GM12878 (cell line): Measurements from ENCODE around the gene PDSS2. TPM values are rescaled to one million over a fixed set of nuclear protein-coding genes. Genes with fewer than 3 reads are reported as not detected.

ENCODE experiments used
- ATAC-seq: fragments of 200-7000 bp; cut with Tn5 transposase; 3 replicates; pipeline ENCODE4 v1.9.1; 2020; ENCODE audit warnings: mild to moderate bottlenecking, moderate library complexity
- BruUV-seq: library from RNA; stranded (reverse); fragments of 400-500 nt; replicated peaks from 2 replicates; lab custom pipeline; 2021; lab: Mats Ljungman, UMichigan
- CTCF ChIA-PET: fragments of 300-600 bp; sonication (Branson Sonifier 250); formaldehyde crosslinking; extraction: SDS; loops from one replicate; lab custom pipeline; 2021; ENCODE audit warnings: inconsistent platforms; lab: Yijun Ruan, JAX
- POLR2A ChIA-PET: fragments of 350-600 bp; formaldehyde crosslinking; extraction: SDS; loops from one replicate; lab custom pipeline; 2021; ENCODE audit warnings: inconsistent platforms; lab: Charles Lee
- RAD21 ChIA-PET: fragments of 300-600 bp; sonication (Branson Sonifier 250); formaldehyde crosslinking; loops from one replicate; lab custom pipeline; 2023; ENCODE audit warnings: antibody characterized with exemption; ENCODE audit not compliant: unreplicated experiment; lab: Charles Lee
- SMC1A ChIA-PET: fragments of 300-600 bp; sonication (Branson Sonifier 250); formaldehyde crosslinking; loops from one replicate; lab custom pipeline; 2023; ENCODE audit not compliant: unreplicated experiment, uncharacterized antibody; lab: Charles Lee
- DNase-seq: peaks from one replicate; pipeline ENCODE4 v3.0.0-alpha.2; 2011; ENCODE audit warnings: low read depth, low spot score
- FAIRE-seq: peaks from 3 replicates; lab custom pipeline; 2011; peaks lifted over from hg19 to GRCh38; lab: Jason Lieb, UNC
- H2AFZ ChIP-seq: 2 replicates; pipeline ENCODE4 v1.6.0; 2011; ENCODE audit warnings: low read depth, low read length, control low read depth; ENCODE audit not compliant: control insufficient read depth
- H3K27ac ChIP-seq: 2 replicates; pipeline ENCODE4 v1.5.1; 2011; ENCODE audit warnings: control low read depth; ENCODE audit not compliant: control insufficient read depth, insufficient read depth
- H3K27me3 ChIP-seq, 2 experiments: replicated peaks in 1 of 2; 2 replicates each; pipeline versions ENCODE4 v1.6.0 to v1.6.1; 2011; ENCODE audit warnings: low read length in 1 of 2; ENCODE audit not compliant: control insufficient read depth in 2 of 2, insufficient read depth in 2 of 2
- H3K36me3 ChIP-seq, 2 experiments: 2 replicates each; pipeline ENCODE4 v1.5.1; 2011; ENCODE audit warnings: low read length in 1 of 2; ENCODE audit not compliant: control insufficient read depth in 2 of 2, insufficient read depth in 2 of 2
- H3K4me1 ChIP-seq: 2 replicates; pipeline ENCODE4 v1.6.1; 2011; ENCODE audit warnings: mild to moderate bottlenecking, low read length, moderate library complexity, mixed read lengths; ENCODE audit not compliant: control insufficient read depth, insufficient read depth
- H3K4me2 ChIP-seq: 2 replicates; pipeline ENCODE4 v1.6.0; 2011; ENCODE audit warnings: control low read depth; ENCODE audit not compliant: control insufficient read depth, insufficient read depth
- H3K4me3 ChIP-seq: fragments of 200-600 bp; sonication (generic); 2 replicates; pipeline ENCODE4 v1.5.1; 2016
- H3K79me2 ChIP-seq: 2 replicates; pipeline ENCODE4 v1.6.0; 2011; ENCODE audit warnings: low read length; ENCODE audit not compliant: control insufficient read depth, insufficient read depth
- H3K9ac ChIP-seq: 2 replicates; pipeline ENCODE4 v1.8.0; 2011; ENCODE audit warnings: low read length, control low read depth, mixed read lengths; ENCODE audit not compliant: control insufficient read depth, insufficient read depth
- H3K9me3 ChIP-seq: replicated peaks from 3 replicates; pipeline ENCODE4 v1.5.1; 2011; ENCODE audit warnings: mild to moderate bottlenecking, low read length; ENCODE audit not compliant: control insufficient read depth, insufficient read depth
- H4K20me1 ChIP-seq: 2 replicates; pipeline ENCODE4 v1.6.0; 2011; ENCODE audit not compliant: control insufficient read depth, insufficient read depth
- CBX5 ChIP-seq: sonication (generic); IDR thresholded peaks from 2 replicates; pipeline ENCODE4 v1.6.1; 2016; ENCODE audit warnings: low read depth, moderate library complexity, mild to moderate bottlenecking, inconsistent platforms
- CHD4 ChIP-seq: fragments of 200-600 bp; sonication (generic); IDR thresholded peaks from 2 replicates; pipeline ENCODE4 v1.6.1; 2016; ENCODE audit warnings: mild to moderate bottlenecking
- EED ChIP-seq: sonication (generic); IDR thresholded peaks from 2 replicates; pipeline ENCODE4 v1.6.1; 2016; ENCODE audit warnings: antibody characterized with exemption, low read depth
- IRF4 ChIP-seq: IDR thresholded peaks from 2 replicates; pipeline ENCODE4 v1.6.1; 2011; ENCODE audit warnings: low read depth, low read length
- MYC ChIP-seq: IDR thresholded peaks from 2 replicates; pipeline ENCODE4 v1.6.1; 2011; ENCODE audit warnings: mild to moderate bottlenecking, low read length, moderate library complexity, inconsistent platforms; ENCODE audit not compliant: insufficient read depth, insufficient replicate concordance, insufficient read length, severe bottlenecking
- NFYB ChIP-seq: IDR thresholded peaks from 2 replicates; pipeline ENCODE4 v1.6.1; 2011; ENCODE audit warnings: low read depth, mild to moderate bottlenecking, low read length, improper control_type of control experiment, moderate library complexity; ENCODE audit not compliant: insufficient read depth
- NKRF ChIP-seq: fragments of 450-650 bp; conservative IDR thresholded peaks from 2 replicates; pipeline ENCODE4 v1.6.1; 2017; ENCODE audit warnings: mild to moderate bottlenecking, moderate library complexity
- POLR2A ChIP-seq: IDR thresholded peaks from 2 replicates; pipeline ENCODE4 v1.6.1; 2011; ENCODE audit warnings: low read depth, mild to moderate bottlenecking, low read length
- RAD51 ChIP-seq: fragments of 450-650 bp; IDR thresholded peaks from 2 replicates; pipeline ENCODE4 v1.6.1; 2016; ENCODE audit warnings: moderate library complexity, mild to moderate bottlenecking, inconsistent platforms
- SPI1 ChIP-seq: IDR thresholded peaks from 2 replicates; pipeline ENCODE4 v1.6.1; 2011; ENCODE audit warnings: low read depth, mild to moderate bottlenecking, low read length, moderate library complexity, borderline replicate concordance; ENCODE audit not compliant: insufficient read depth
- SREBF2 ChIP-seq: IDR thresholded peaks from 2 replicates; pipeline ENCODE4 v1.6.1; 2012; ENCODE audit warnings: mild to moderate bottlenecking, low read length
- SRF ChIP-seq, 2 experiments: IDR thresholded peaks; 2 replicates each; pipeline ENCODE4 v1.6.1; 2011; ENCODE audit warnings: low read depth in 2 of 2, low read length in 2 of 2, mild to moderate bottlenecking in 1 of 2, moderate library complexity in 1 of 2
- STAT1 ChIP-seq: fragments of 450-650 bp; conservative IDR thresholded peaks from 2 replicates; pipeline ENCODE4 v1.6.1; 2014; ENCODE audit warnings: antibody characterized with exemption, mild to moderate bottlenecking
- YBX1 ChIP-seq: fragments of 450-650 bp; IDR thresholded peaks from 2 replicates; pipeline ENCODE4 v1.6.1; 2016; ENCODE audit warnings: antibody characterized with exemption
- WGBS: methylation state at CpG from one replicate; pipeline ENCODE4 v1.1.6; 2016; ENCODE audit warnings: low lambda C conversion rate; ENCODE audit not compliant: insufficient replicate concordance, insufficient coverage; ENCODE audit errors: missing lambda C conversion rate; 5-methylcytosine and 5-hydroxymethylcytosine counted together
- in situ Hi-C: fragments of 300-500 bp; cut with MboI; formaldehyde crosslinking; loops from 9 replicates; pipeline ENCODE4 v1.14.3; 2018; ENCODE audit warnings: mixed read lengths
- intact Hi-C: fragments of 100-400 bp; cut with micrococcal nuclease; formaldehyde crosslinking; loops from one replicate; pipeline ENCODE4 v1.14.2; 2022; ENCODE audit not compliant: unreplicated experiment
- polyA plus RNA-seq, 11 experiments: library from polyadenylated mRNA; depleted of rRNA in 4 of 11; unstranded in 6 of 11; stranded (reverse) in 5 of 11; fragments of >200 nt; fragmentation: Nextera tagmentation in 4 of 11; fragmentation: Illumina TruSeq in 1 of 11; extraction: Ambion mirVana in 4 of 11; extraction: Trizol in 1 of 11; gene quantifications; 1 replicate in 1 of 11; 2 replicates in 10 of 11; pipeline versions ENCODE4 v1.2.1 to v1.2.3, GENCODE V29; 2011 to 2016; ENCODE audit warnings: inconsistent platforms in 2 of 11, missing spikeins in 2 of 11, low read depth in 1 of 11
- total RNA-seq, 4 experiments: library from RNA; depleted of rRNA in 3 of 4; stranded (reverse); fragments of >200 nt in 3 of 4; fragmentation: Illumina TruSeq in 1 of 4; extraction: Trizol in 1 of 4; gene quantifications; 2 replicates each; pipeline versions ENCODE4 v1.2.1 to v1.2.3, GENCODE V29; 2013 to 2021
- TF ChIP-seq, protein P1 (sequence below): fragments of 450-650 bp; IDR thresholded peaks from 2 replicates; pipeline ENCODE4 v1.6.1; 2016; ENCODE audit warnings: mild to moderate bottlenecking, moderate library complexity, borderline replicate concordance
- TF ChIP-seq, protein P2 (sequence below): fragments of 450-650 bp; IDR thresholded peaks from 2 replicates; pipeline ENCODE4 v1.6.1; 2017; ENCODE audit warnings: mild to moderate bottlenecking, moderate library complexity

Gene PDSS2
- total and polyA plus RNA-seq, 10 of the 15 experiments (the other 5 are each of a cell fraction or from before 2014, with no cell fraction given): 7.7 to 15.5 (median 9.6) TPM

DNA sequence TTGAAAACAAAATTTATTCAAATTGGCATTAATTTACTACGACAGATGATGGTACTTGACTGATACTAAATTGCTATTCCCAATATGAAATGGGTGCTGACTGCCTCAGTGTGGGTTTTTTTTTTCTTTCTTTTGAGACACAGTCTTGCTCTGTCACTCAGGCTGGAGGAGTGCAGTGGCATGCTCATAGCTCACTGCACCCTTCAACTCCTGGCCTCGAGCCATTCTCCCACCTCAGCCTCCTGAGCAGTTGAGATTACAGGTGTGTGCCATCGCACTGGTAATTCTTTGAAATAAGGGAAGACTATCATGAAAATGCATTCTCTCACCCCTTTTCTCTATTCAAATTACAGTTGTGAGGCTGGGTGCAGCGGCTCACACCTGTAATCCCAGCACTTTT, 22.5 kb downstream of the PDSS2 start:
- POLR2A ChIA-PET: no interaction called here
- Histone ChIP-seq H3K27ac (no peak overlapping the region), H4K20me1 (no peaks in the 10 kb centered on the region), H3K9me3 (no peaks in the 10 kb centered on the region; the same call in 2 of the 3 replicates), H3K9ac (no peak overlapping the region), H3K27me3 (no peaks in the 10 kb centered on the region), H2AFZ (no peak overlapping the region), H3K79me2 (no peaks in the 10 kb centered on the region; the same call in 1 of the 2 replicates), H3K4me1 (no peaks in the 10 kb centered on the region), H3K4me2 (no peak overlapping the region), H3K36me3 (no peaks in the 10 kb centered on the region), H3K4me3 (no peak overlapping the region)
- BruUV-seq: no TSS peak
- whole genome bisulfite sequencing: 86% methylated on average over 4 of the region's 4 CpGs
- SMC1A ChIA-PET: no interaction called here
- RAD21 ChIA-PET: no interaction called here
- CTCF ChIA-PET: no interaction called here
- DNase-seq (no peak), ATAC-seq (no peak), FAIRE-seq (no peak)
- intact Hi-C loops: no loop called here
- in situ Hi-C loops: no loop called here
- TF ChIP-seq RAD51 (no peak), NFYB (no peak), CHD4 (no peak), SREBF2 (no peak), POLR2A (no peak), MYC (no peak), YBX1 (no peak), IRF4 (no peak), EED (no peak), SPI1 (no peak), SRF (IDR thresholded peaks at IDR 0.05; ENCODE audit: low read depth in 2 of 2, low read length in 2 of 2) (no peak), STAT1 (no peak), NKRF (no peak), CBX5 (no peak)
- TF ChIP-seq, protein P1, sequence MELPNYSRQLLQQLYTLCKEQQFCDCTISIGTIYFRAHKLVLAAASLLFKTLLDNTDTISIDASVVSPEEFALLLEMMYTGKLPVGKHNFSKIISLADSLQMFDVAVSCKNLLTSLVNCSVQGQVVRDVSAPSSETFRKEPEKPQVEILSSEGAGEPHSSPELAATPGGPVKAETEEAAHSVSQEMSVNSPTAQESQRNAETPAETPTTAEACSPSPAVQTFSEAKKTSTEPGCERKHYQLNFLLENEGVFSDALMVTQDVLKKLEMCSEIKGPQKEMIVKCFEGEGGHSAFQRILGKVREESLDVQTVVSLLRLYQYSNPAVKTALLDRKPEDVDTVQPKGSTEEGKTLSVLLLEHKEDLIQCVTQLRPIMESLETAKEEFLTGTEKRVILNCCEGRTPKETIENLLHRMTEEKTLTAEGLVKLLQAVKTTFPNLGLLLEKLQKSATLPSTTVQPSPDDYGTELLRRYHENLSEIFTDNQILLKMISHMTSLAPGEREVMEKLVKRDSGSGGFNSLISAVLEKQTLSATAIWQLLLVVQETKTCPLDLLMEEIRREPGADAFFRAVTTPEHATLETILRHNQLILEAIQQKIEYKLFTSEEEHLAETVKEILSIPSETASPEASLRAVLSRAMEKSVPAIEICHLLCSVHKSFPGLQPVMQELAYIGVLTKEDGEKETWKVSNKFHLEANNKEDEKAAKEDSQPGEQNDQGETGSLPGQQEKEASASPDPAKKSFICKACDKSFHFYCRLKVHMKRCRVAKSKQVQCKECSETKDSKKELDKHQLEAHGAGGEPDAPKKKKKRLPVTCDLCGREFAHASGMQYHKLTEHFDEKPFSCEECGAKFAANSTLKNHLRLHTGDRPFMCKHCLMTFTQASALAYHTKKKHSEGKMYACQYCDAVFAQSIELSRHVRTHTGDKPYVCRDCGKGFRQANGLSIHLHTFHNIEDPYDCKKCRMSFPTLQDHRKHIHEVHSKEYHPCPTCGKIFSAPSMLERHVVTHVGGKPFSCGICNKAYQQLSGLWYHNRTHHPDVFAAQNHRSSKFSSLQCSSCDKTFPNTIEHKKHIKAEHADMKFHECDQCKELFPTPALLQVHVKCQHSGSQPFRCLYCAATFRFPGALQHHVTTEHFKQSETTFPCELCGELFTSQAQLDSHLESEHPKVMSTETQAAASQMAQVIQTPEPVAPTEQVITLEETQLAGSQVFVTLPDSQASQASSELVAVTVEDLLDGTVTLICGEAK: no peak
- TF ChIP-seq, protein P2, sequence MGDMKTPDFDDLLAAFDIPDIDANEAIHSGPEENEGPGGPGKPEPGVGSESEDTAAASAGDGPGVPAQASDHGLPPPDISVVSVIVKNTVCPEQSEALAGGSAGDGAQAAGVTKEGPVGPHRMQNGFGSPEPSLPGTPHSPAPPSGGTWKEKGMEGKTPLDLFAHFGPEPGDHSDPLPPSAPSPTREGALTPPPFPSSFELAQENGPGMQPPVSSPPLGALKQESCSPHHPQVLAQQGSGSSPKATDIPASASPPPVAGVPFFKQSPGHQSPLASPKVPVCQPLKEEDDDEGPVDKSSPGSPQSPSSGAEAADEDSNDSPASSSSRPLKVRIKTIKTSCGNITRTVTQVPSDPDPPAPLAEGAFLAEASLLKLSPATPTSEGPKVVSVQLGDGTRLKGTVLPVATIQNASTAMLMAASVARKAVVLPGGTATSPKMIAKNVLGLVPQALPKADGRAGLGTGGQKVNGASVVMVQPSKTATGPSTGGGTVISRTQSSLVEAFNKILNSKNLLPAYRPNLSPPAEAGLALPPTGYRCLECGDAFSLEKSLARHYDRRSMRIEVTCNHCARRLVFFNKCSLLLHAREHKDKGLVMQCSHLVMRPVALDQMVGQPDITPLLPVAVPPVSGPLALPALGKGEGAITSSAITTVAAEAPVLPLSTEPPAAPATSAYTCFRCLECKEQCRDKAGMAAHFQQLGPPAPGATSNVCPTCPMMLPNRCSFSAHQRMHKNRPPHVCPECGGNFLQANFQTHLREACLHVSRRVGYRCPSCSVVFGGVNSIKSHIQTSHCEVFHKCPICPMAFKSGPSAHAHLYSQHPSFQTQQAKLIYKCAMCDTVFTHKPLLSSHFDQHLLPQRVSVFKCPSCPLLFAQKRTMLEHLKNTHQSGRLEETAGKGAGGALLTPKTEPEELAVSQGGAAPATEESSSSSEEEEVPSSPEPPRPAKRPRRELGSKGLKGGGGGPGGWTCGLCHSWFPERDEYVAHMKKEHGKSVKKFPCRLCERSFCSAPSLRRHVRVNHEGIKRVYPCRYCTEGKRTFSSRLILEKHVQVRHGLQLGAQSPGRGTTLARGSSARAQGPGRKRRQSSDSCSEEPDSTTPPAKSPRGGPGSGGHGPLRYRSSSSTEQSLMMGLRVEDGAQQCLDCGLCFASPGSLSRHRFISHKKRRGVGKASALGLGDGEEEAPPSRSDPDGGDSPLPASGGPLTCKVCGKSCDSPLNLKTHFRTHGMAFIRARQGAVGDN: no peak
